Measurements from ENCODE around the gene HNRNPDL.

DNA sequence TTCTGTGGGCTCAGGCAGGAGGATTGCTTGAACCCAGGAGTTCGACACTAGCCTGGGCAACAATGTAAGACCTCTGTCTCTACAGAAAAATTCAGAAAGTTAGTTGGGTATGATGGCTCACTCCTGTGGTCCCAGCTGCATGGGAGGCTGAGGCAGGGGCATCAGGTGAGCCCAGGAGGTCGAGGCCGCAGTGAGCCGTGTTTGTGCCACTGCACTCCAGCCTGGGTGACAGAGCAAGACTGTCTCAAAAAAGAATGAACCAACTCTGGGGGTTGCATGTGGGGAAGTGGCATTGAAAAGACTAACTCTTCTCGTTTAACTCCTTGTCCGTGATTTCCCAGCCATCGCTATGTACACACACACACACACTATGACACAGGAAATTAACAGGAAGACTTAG, 27.0 kb upstream of the HNRNPDL start:
- no peak for TF ChIP-seq REST (IDR thresholded peaks at IDR 0.05; ENCODE audit: unreplicated experiment)
- TF ChIP-seq POLR2AphosphoS5 (IDR thresholded peaks at IDR 0.05; ENCODE audit: low read depth): no peak
- TF ChIP-seq, protein P1, sequence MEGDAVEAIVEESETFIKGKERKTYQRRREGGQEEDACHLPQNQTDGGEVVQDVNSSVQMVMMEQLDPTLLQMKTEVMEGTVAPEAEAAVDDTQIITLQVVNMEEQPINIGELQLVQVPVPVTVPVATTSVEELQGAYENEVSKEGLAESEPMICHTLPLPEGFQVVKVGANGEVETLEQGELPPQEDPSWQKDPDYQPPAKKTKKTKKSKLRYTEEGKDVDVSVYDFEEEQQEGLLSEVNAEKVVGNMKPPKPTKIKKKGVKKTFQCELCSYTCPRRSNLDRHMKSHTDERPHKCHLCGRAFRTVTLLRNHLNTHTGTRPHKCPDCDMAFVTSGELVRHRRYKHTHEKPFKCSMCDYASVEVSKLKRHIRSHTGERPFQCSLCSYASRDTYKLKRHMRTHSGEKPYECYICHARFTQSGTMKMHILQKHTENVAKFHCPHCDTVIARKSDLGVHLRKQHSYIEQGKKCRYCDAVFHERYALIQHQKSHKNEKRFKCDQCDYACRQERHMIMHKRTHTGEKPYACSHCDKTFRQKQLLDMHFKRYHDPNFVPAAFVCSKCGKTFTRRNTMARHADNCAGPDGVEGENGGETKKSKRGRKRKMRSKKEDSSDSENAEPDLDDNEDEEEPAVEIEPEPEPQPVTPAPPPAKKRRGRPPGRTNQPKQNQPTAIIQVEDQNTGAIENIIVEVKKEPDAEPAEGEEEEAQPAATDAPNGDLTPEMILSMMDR (conservative IDR thresholded peaks at IDR 0.05; ENCODE audit: low read depth in 2 of 2): no peak
- no peak for TF ChIP-seq ZNF331 (CRISPR knock-in tag; IDR thresholded peaks at IDR 0.05; ENCODE audit: low read depth)

All from GM23338 (cell line).